LoVo (cell line): ENCODE measurements around the gene DGKQ.

Experiments
- DNase-seq: peaks from one replicate; pipeline ENCODE4 v3.0.0-alpha.2; 2016; ENCODE audit warnings: low spot score

DGKQ gene, protein sequence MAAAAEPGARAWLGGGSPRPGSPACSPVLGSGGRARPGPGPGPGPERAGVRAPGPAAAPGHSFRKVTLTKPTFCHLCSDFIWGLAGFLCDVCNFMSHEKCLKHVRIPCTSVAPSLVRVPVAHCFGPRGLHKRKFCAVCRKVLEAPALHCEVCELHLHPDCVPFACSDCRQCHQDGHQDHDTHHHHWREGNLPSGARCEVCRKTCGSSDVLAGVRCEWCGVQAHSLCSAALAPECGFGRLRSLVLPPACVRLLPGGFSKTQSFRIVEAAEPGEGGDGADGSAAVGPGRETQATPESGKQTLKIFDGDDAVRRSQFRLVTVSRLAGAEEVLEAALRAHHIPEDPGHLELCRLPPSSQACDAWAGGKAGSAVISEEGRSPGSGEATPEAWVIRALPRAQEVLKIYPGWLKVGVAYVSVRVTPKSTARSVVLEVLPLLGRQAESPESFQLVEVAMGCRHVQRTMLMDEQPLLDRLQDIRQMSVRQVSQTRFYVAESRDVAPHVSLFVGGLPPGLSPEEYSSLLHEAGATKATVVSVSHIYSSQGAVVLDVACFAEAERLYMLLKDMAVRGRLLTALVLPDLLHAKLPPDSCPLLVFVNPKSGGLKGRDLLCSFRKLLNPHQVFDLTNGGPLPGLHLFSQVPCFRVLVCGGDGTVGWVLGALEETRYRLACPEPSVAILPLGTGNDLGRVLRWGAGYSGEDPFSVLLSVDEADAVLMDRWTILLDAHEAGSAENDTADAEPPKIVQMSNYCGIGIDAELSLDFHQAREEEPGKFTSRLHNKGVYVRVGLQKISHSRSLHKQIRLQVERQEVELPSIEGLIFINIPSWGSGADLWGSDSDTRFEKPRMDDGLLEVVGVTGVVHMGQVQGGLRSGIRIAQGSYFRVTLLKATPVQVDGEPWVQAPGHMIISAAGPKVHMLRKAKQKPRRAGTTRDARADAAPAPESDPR

DNA sequence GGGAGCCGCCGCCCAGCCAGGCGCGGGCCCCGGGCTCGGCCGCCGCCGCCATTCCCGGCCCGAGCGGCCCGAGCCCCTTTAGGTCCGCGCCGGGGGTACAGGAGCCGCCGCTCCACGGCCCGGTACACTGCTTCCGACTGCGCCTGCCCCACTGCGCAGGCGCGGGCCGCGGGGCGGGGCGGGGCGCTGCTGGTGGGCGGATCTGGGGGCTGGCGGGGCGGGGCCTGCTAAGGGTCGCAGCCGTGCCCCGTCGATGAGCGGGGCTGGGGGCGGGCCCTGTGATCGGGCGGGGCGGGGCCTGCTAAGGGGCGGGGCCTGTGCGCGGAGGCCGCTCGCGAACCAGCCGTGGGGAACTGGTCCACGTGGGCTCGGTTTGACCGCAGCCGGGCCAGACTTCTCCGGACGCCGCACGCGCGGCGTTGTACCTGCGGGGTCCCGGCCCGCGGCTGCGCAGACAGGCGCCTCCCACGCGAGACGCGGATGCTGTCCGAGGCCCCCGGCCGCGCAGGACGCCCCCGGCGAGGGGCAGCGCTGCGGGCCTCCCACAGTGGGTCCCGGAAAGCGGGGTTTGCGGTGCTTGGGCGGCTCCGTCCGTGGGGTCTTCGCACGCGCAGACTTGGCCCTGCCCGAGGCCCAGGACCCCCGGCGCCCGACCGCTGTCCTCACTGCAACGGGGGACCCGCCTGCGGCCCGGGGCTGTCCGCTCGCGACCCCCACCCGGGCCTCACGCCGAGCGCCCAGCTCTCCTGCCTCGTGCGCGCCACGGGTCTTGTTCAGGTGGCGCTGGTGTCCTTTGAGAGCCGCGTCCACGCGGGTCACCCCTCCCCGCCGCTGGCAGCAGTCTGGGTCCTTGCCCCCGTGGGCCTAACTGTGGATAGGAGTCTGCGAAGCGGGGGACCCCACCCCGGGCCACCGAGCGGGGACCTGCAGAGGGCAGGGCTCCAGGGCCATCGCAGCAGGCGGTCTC lies at the start of gene DGKQ:
DGKQ (minus strand) TSS at position 139 of the 967 bp plus-strand sequence; CDS start at position 52, 87 bp downstream.
- peak; percentile 90 for DNase-seq

DNA sequence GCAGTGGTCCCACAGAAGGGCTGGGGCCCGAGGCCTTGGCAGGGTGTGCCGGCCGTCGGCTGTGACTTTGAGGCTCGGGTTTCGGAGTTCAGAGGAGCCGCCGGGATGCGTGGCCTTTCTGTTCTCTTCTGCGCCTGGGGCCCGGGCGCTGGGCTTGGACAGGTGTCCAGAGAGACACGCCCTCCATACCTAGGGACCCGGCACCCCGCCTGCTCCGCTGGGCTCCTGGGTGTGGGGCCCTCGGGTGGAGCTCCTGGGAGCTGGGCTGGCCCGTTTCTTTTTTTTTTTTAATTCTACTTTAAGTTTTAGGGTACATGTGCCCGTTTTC lies 49.3 kb upstream of the DGKQ start:
- no peak for DNase-seq

DNA sequence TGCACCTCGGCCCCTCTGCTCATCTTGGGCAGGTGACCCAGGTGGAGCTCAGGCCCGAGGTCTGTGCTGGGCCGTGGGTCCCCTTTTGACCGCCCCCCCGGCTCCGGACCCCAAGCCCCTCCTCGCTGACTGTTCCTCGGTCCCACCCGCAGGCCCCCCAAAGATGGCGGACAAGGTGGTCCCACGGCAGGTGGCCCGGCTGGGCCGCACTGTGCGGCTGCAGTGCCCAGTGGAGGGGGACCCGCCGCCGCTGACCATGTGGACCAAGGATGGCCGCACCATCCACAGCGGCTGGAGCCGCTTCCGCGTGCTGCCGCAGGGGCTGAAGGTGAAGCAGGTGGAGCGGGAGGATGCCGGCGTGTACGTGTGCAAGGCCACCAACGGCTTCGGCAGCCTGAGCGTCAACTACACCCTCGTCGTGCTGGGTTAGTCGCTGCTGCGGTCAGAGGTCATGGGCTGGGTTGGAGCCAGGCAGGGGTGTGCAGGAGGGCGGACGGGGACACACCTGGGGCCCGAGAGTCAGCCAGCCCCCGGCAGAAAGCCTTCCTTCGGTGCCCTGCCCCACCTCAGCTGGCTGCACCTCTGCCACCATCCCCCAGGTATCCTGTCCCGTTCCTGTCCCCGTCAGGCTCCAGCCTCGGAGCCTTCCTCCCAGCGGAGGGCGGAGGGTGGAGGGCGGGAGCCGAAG lies 48.8 kb upstream of the DGKQ start:
- no peak for DNase-seq

DNA sequence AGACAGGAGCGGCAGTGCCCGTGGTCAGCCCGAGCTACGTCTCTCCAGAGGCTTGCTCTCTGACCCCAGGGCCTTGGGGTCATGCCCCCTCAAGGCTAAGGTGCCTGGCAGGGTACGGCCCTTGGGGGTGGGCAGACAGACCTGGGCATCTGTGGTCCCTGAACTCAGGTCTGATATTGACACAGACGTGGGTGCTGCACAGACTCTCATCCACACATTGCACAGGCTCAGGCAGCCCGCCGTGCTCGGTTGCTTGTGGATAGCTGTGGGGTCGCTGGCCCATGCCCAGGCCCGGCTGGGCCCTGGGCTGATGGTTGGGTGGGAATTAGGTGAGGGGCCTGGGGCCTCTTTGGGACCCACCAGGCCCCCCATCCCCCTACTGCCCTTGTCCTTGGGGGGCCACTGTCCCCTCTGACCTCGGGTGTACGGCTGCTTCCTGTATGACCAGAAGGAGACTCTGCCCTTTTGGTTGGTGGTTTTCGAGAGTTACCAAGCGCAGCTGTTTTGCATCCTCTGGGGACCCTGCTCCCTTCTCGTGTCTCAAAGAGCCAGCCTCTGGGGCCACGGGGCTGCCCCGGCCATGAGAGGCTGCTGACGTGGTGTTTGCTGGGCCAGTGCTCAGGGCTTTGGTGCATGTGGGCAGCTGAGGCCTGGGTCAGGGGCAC lies 48.1 kb upstream of the DGKQ start:
- no peak for DNase-seq

DNA sequence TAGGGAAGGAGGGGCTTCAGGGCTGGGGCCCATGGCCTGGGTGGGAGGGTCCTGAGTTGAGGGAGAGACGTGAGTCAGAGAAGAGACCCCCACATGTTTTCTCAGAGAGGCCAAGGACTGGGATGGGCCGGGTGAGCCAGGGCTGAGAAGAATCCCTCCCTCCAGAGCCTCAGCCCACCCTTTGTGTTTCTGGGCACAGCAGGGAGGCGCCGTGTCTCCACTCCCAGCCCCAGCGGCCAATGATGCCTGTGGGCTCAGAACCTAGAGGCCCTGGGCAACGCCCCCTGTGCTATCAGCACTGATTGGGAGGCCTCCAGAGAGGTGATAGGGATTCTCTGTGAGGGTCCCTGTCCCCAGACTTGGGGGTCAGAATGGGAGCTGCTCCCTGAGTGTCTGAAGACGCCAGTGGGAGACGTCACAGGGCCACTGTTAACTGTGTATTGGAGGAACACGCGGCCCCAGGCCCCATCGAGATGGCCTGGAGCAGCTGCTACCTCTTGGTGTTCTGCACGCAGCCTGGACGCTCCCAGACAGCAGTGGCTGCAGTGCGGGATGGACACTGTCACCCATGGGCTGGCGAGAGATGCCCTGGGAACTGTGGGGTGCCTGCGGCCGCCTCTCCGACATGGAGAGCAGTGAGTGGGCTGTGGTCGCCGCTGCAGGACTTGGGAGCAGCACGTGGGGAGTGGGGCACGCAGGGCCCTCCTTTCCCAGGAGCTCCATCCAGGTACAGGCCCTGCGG lies 46.5 kb upstream of the DGKQ start:
- no peak for DNase-seq

DNA sequence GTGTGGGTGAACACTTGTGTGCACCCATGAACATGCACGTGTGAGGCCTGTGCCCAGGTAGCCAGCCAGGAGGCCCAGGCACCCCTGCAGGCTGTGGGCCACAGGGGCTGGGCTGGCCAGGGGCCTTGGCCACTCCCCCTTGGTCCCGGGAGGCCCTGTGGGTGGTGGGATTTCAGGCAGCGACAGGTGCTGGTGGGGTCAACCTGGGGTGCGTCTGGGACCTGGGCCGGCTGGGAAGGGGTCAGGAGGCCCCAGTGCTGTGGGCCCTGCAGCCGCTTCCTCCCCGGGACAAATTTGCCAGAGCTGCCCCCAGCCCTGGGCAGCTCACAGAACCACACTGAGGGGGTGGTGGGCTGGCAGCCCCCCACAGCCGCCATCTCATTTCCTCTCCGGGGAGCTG lies 46.0 kb upstream of the DGKQ start:
- no peak for DNase-seq

DNA sequence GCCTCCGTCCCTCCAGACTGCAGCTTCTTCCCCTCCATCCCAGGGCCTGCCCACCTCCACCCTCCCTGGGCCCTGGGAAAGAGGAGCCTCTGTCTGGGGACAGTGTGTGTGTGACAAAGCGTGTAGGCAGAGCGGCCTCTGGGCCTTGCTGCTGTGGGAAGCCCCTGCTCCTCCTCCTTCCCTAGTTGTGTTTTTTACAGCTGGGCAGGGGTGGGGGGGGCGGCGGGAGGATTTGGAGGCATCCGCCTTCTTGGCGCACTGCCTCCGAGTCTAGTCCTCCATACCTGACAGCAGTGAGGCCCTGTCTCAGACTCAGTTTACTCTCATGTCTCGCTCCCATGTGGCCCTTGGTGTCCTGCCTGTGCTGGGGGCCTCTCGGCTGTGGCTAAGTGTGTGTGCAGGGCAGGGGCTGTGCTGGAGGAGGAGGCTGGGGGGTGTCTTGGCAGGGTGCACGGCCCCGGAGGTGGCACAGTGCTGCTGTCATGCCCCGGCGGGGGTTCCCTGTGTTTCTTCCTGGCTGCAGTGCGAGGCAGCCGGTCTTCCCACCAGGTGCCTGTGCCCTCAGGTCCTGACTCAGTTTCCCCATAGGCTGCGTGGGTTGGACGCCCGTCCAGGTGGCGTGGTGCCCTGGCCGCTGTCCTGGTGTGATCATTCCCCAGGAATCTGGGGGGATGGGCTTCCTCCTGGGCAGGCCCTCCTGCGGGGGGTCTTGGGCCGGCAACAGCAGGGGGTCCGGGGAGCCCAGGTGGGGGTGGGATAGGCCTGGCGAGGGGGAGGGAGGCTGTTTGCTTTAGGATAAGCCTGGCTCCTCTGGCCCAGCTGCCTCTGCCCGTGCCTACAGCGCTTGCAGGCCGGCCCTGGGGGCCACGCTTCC lies 45.0 kb upstream of the DGKQ start:
- no peak for DNase-seq

DNA sequence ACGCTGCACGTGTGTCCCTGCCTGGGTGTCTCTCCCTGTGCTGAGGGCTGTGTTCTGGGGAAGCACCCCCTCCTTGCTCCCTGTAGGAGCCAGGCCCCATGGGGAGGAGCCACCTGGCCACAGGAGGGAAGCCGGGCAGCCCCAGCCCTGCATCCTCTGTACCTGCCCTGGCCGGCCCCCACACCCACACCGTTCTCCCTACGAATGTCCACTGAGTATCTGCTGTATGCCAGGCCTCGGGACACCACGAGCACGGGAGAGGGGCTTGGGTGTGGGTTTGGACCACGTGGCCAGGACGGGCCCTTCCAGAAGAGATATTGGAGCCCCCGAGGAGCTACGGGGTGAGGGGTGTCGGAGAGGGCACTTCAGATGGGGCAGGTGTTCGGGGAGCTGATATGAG lies 44.3 kb upstream of the DGKQ start:
- DNase-seq, result no peak

DNA sequence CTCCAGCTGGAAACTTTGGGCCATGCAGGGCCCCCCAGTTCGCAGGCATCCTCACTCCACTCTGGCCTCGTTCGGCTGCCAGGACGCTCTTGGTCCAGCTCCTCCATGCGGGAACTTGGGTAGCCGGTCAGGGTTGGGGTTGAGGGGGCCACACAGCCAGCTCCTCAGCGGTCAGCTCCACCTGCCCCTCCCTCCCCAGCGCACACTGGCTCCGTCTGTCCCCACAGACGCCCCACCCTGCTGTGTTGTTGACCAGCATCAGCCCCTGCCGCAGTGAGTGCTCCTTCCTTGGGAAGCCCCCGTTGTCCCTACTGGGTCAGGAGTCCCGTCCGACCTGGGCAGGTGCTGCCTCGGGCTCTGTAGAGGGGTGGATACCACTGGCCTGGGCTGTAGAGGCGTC lies 43.8 kb upstream of the DGKQ start:
- DNase-seq, result no peak

DNA sequence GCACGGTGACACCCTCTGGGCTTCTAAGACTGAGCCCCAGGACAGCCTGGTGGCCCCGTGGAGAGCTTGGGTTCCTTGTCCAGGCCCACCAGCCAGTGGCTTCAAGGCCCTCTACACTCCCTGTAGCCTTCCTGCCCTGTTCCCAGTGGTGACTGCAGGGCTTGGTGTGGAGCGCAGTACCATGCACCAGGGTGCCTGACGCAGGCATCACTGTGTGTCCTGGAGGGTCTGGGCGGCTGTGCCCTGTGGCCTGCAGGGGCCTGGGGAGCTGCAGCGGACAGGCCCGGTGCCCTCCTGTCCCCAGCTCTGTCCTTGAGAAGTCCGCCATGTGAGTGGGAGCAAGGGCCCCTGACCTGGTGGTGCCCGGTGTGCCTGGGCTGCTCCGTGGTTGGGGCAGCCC lies 42.4 kb upstream of the DGKQ start:
- no peak for DNase-seq

DNA sequence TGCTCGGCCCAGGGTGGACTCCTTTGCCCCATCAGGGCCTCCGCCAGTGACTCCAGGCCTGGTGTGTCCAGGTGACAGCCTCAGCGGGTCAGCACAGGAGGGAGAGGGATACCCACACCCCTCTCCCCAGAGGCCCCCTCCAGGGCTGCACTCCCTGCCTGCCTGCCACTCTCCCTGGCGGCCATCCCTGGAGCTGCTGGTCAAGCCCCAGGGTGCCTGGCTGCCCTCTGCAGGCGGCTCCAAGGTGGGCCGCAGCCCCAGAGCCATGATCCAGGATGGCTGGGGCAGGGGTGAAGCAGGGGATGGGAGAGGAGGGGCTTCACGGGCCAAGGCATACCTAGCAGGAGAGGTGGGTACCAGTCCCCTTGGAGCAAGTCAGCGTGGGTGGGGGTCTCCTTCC lies 41.8 kb upstream of the DGKQ start:
- no peak for DNase-seq

DNA sequence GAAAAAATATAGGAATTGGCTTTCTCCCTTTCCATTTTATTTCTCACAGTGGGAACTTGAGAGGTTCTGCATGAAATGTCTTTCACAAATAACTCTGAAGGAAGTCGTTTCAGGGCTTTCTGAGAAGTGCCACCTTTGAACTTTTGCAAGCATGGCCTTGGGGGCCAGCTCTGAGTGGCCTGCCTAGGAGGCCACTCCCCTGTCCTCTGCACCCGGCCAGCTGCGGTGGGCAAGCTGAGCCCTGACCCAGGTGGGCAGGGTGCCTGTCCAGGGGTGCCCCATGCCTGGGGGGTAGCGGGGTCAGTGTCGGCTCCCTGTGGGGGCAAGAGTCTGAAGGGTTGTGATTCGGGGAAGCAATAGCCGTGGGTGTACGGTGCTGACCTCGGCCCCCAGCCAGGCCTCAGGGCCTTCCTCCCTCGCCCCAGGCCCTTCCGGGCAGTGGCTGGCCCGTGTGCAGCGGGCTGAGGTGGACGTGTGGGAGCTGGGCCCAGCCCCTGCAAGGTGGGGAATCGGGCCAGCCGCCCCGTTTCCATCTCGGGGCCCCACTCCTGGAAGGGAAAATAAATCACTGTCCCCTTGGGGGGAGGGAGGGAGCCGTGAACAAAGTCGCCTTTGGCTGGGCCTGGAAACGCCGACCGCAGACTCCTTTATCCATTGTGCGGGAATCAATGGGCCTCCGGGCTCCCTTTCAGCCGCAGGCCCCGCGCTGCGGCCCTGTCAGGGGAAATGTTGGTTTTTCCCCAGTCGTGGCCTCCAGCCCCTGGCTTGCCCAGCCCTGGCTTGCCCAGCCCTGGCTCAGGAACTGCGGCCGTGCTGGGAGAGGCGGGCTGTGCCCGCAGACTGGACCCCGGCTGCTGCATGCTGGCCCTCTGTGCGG lies 41.2 kb upstream of the DGKQ start:
- DNase-seq, result no peak

DNA sequence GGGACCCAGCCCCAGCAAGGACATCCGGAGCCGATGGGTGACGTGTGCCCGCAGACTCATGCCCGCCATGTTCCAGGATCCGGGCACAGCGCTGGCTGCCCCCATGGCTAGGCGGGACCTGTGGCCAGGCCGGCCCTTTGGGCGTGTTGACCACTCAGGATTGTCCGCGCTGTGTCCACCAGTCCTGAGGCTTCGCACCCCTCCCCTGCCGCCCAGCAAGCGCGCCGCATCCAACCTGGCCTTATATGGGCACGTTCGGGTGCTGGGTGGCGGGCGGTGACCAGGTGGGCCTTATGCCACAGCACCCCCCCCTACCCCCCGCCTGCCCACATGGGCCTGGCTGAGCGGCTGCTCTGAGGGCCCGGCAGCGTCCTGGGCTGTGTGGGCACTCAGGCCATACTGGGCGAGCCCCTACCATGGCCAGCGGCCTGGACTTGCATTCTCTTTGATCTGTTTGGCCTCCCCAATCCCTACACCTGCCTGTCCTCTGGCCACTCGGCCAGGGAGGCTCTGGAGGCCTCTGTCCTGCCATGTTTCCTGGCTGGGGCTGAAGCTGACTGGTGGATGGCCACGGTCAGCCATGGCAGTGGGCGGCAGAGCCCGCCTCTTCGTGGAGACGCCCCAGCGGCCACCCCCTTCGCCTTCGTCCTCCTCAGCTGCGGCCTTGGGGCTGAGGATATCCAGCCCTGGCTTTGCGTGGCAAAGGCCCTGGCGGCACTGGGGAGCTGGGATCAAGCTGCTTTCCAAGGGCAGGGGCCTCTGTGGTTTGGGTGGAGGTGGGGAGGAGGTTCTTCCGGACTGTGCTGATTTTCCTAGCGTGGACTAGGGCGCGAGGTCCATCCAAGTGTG lies 40.1 kb upstream of the DGKQ start:
- DNase-seq, result no peak

DNA sequence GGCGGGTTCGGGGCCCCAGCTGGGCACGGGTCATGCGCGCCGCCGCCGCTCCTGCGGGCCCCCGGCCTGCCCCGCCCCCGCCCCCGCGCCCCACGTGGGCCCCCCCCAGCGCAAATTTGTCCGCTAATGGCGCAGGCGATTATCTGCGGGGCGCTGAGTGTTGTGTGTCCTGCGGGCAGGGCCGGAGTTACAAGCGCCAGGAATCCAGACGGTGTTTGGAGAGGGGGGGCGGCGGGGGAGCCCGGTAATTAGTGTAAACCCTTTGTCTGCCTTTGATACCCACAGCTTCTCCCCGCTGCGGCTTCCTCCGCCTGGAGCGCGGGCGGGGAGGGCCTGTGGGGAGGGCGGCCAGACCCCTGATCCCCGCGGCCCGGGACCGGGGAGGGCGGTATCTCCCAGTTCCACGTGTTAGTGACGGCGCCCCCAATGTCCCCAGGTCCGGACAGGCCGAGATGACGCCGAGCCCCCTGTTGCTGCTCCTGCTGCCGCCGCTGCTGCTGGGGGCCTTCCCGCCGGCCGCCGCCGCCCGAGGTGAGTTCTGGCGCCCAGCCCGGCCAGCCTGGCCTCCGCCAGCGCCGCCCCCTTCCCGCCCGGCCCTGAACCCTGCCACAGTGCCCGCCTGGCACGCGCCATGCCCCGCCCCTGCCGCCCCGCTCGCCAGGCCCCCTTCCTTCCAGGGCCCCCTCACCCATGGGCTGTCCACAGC lies 38.8 kb upstream of the DGKQ start:
- DNase-seq, result no peak

DNA sequence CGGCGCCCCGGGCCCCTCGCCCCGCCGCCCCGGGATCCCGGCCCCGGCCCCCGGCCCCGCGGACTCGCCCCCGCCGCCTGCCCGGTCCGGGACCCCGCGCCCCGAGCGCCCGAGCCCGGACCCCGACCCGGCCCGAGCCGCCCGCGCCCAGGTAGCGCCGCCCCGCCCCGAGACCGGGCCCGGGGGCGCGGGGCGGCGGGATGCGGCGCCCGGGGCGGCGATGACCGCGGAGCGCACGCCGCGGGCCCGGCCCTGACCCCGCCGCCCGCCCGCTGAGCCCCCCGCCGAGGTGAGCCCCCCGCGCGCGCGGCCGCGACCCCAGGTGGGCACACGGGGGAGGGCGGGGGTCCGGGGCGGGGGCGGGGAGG lies 38.3 kb upstream of the DGKQ start:
- no peak for DNase-seq

DNA sequence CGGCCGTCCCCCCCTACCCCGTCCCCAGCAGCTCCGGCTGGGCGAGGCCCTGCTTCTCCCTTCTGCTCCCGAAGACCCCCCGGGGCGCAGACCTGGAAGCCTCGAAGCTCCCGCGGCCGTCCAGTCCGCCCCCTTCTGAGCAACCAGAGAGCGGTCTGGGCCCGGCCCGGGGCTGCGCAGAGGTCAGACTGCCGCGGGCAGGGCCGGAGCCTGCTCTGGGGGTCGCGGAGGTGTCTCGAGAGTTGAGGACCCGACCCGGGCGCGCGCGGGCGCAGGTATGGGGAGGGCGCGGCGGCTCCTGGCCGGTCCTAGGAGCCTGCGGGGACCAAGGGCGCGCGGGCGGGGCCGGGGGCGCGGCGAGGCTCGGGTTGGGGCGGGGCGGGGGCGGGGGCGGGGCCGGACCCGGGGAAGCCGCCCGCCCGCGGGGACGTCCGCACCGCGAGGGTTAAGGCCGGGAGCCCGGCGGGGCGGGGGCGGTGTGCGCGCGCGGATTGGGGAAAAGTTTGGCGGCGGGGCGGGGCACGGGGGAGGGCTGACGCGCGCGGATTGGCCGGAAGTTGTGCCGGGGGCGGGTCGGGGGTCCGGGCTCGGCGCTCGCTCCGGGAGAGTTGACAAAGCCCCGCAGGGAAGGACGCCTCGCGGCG lies 37.8 kb upstream of the DGKQ start, which contains the start of gene FGFRL1:
FGFRL1 (plus strand) TSS at position 605 of the 644 bp plus-strand sequence. CDS start 860 bp downstream, outside the sequence.
- DNase-seq, result peak; percentile 93
